HepG2 (cell line): Measurements from ENCODE around the gene BANK1. TPM values are rescaled to one million over a fixed set of nuclear protein-coding genes. Genes with fewer than 3 reads are reported as not detected.

Source experiments
- ATAC-seq: fragments of 200-7000 bp; cut with Tn5 transposase; 3 replicates; pipeline ENCODE4 v1.9.1; 2020; ENCODE audit warnings: mild to moderate bottlenecking, moderate library complexity
- BruUV-seq: library from RNA; stranded (reverse); fragments of 400-500 nt; replicated peaks from 2 replicates; lab custom pipeline; 2021; lab: Mats Ljungman, UMichigan
- CTCF ChIA-PET: fragments of 300-600 bp; formaldehyde crosslinking; extraction: SDS; loops from one replicate; lab custom pipeline; 2021; ENCODE audit warnings: low total read pairs, inconsistent platforms, low intra/inter-chr PET ratio; lab: Yijun Ruan, JAX
- POLR2A ChIA-PET: fragments of 350-600 bp; sonication (Branson Sonifier 250); formaldehyde crosslinking; loops from one replicate; lab custom pipeline; 2020; ENCODE audit warnings: antibody characterized with exemption, inconsistent platforms; lab: Yijun Ruan, JAX
- DNase-seq: peaks from one replicate; pipeline ENCODE4 v3.0.0-alpha.2; 2015; ENCODE audit warnings: low spot score
- FAIRE-seq: peaks from 3 replicates; lab custom pipeline; 2011; peaks lifted over from hg19 to GRCh38; lab: Jason Lieb, UNC
- H2AFZ ChIP-seq: one replicate; pipeline ENCODE4 v1.6.1; 2011; ENCODE audit warnings: low read length, inconsistent platforms
- H3K27ac ChIP-seq: fragments of 300-600 bp; 3 replicates; pipeline ENCODE4 v1.8.0; 2011; ENCODE audit warnings: mixed run types, mild to moderate bottlenecking, mixed read lengths, low read length, inconsistent platforms; ENCODE audit not compliant: insufficient read depth; ENCODE audit errors: extremely low read length
- H3K27me3 ChIP-seq, 2 experiments: fragments of 200-600 bp in 1 of 2; 2 replicates in 1 of 2; 3 replicates in 1 of 2; pipeline versions ENCODE4 v1.6.0 to v1.8.0; 2011; ENCODE audit warnings: low read length in 2 of 2, mild to moderate bottlenecking in 2 of 2, moderate library complexity in 2 of 2, inconsistent platforms in 1 of 2; ENCODE audit not compliant: insufficient read depth in 2 of 2, control insufficient read depth in 1 of 2
- H3K36me3 ChIP-seq, 2 experiments: fragments of 200-600 bp in 1 of 2; replicated peaks in 1 of 2; 2 replicates in 1 of 2; 3 replicates in 1 of 2; pipeline versions ENCODE4 v1.5.1 to v1.8.0; 2011; ENCODE audit warnings: low read length in 2 of 2, inconsistent platforms in 1 of 2; ENCODE audit not compliant: insufficient read depth in 2 of 2, control insufficient read depth in 1 of 2
- H3K4me1 ChIP-seq: 2 replicates; pipeline ENCODE4 v1.5.1; 2012; ENCODE audit warnings: low read length, inconsistent platforms; ENCODE audit not compliant: insufficient read depth
- H3K4me2 ChIP-seq: 2 replicates; pipeline ENCODE4 v1.6.0; 2011; ENCODE audit warnings: low read depth, low read length, inconsistent platforms
- H3K4me3 ChIP-seq, 3 experiments: fragments of 200-600 bp in 1 of 3; sonication (generic), shearing (Covaris generic) in 1 of 3; replicated peaks in 1 of 3; 2 replicates each; pipeline ENCODE4 v1.5.1; 2011 to 2016; ENCODE audit warnings: low read length in 3 of 3, inconsistent platforms in 2 of 3, low read depth in 2 of 3, mild to moderate bottlenecking in 2 of 3, control low read depth in 1 of 3, mixed read lengths in 1 of 3; ENCODE audit not compliant: insufficient read depth in 1 of 3
- H3K79me2 ChIP-seq: one replicate; pipeline ENCODE4 v1.6.1; 2011; ENCODE audit warnings: low read length, inconsistent platforms; ENCODE audit not compliant: insufficient read depth
- H3K9ac ChIP-seq: 2 replicates; pipeline ENCODE4 v1.6.0; 2011; ENCODE audit warnings: mild to moderate bottlenecking, low read depth, low read length, inconsistent platforms; ENCODE audit not compliant: insufficient read depth
- H3K9me3 ChIP-seq: 2 replicates; pipeline ENCODE4 v1.5.1; 2012; ENCODE audit warnings: mild to moderate bottlenecking, low read length
- H4K20me1 ChIP-seq: 2 replicates; pipeline ENCODE4 v1.6.0; 2011; ENCODE audit warnings: inconsistent platforms, mild to moderate bottlenecking, low read length, moderate library complexity; ENCODE audit not compliant: insufficient read depth
- FOXM1 ChIP-seq: sonication (generic); formaldehyde crosslinking; IDR thresholded peaks from 2 replicates; pipeline ENCODE4 v1.5.0; 2020; ENCODE audit warnings: missing genetic modification reagents
- FUBP1 ChIP-seq: sonication (generic); formaldehyde crosslinking; IDR thresholded peaks from 2 replicates; pipeline ENCODE4 v1.5.1; 2020; ENCODE audit warnings: missing genetic modification reagents, mild to moderate bottlenecking, borderline replicate concordance
- GATA4 ChIP-seq: sonication (generic); IDR thresholded peaks from 2 replicates; pipeline ENCODE4 v1.6.1; 2016; ENCODE audit warnings: antibody characterized with exemption, low read depth, borderline replicate concordance
- GMEB1 ChIP-seq: sonication (generic); formaldehyde crosslinking; IDR thresholded peaks from 2 replicates; pipeline ENCODE4 v1.5.1; 2020; ENCODE audit warnings: missing genetic modification reagents, mild to moderate bottlenecking, borderline replicate concordance
- KLF11 ChIP-seq: IDR thresholded peaks from 2 replicates; pipeline ENCODE4 v1.6.1; 2016; ENCODE audit warnings: missing compliant biosample characterization
- MEIS1 ChIP-seq: sonication (generic); formaldehyde crosslinking; IDR thresholded peaks from 2 replicates; pipeline ENCODE4 v1.9.0; 2021; ENCODE audit warnings: mild to moderate bottlenecking, missing genetic modification reagents, moderate library complexity, borderline replicate concordance
- PLSCR1 ChIP-seq: sonication (generic); formaldehyde crosslinking; IDR thresholded peaks from 2 replicates; pipeline ENCODE4 v1.5.0; 2020; ENCODE audit warnings: missing genetic modification reagents, mild to moderate bottlenecking, borderline replicate concordance
- SOX5 ChIP-seq: IDR thresholded peaks from 2 replicates; pipeline ENCODE4 v1.6.1; 2016; ENCODE audit warnings: borderline replicate concordance
- TBP ChIP-seq: sonication (generic); formaldehyde crosslinking; IDR thresholded peaks from 2 replicates; pipeline ENCODE4 v1.5.0; 2020; ENCODE audit warnings: missing genetic modification reagents
- ZFAT ChIP-seq: sonication (generic); formaldehyde crosslinking; conservative IDR thresholded peaks from 2 replicates; pipeline ENCODE4 v1.8.1; 2023; ENCODE audit warnings: missing genetic modification reagents, inconsistent platforms
- ZNF143 ChIP-seq: sonication (generic); formaldehyde crosslinking; IDR thresholded peaks from 2 replicates; pipeline ENCODE4 v1.4.0; 2020; ENCODE audit warnings: missing genetic modification reagents
- ZNF281 ChIP-seq: sonication (generic); formaldehyde crosslinking; IDR thresholded peaks from 2 replicates; pipeline ENCODE4 v1.4.0; 2020; ENCODE audit warnings: missing genetic modification reagents, borderline replicate concordance
- ZNF333 ChIP-seq: sonication (generic); formaldehyde crosslinking; IDR thresholded peaks from 2 replicates; pipeline ENCODE4 v1.4.0; 2020; ENCODE audit warnings: mild to moderate bottlenecking, missing genetic modification reagents, borderline replicate concordance
- ZNF777 ChIP-seq: sonication (generic); formaldehyde crosslinking; IDR thresholded peaks from 2 replicates; pipeline ENCODE4 v1.4.0; 2020; ENCODE audit warnings: missing genetic modification reagents
- ZNF841 ChIP-seq: sonication (generic); formaldehyde crosslinking; IDR thresholded peaks from 2 replicates; pipeline ENCODE4 v1.8.1; 2023; ENCODE audit warnings: missing genetic modification reagents, borderline replicate concordance
- WGBS: methylation state at CpG from one replicate; pipeline ENCODE4 v1.1.6; 2017; ENCODE audit warnings: low lambda C conversion rate; 5-methylcytosine and 5-hydroxymethylcytosine counted together
- in situ Hi-C: cut with HindIII; loops from 2 replicates; pipeline ENCODE4 v1.10.0; 2017; ENCODE audit warnings: low pct_unique_long_range_greater_than_20kb; ENCODE audit not compliant: extremely low pct_ligation_motif_present
- intact Hi-C: fragments of 100-400 bp; cut with micrococcal nuclease; formaldehyde crosslinking; loops from one replicate; pipeline ENCODE4 v1.10.0; 2022; ENCODE audit not compliant: unreplicated experiment
- polyA plus RNA-seq, 8 experiments: library from polyadenylated mRNA; depleted of rRNA in 3 of 8; stranded (reverse) in 7 of 8; unstranded in 1 of 8; fragments of >200 nt; fragmentation: Illumina TruSeq in 4 of 8; extraction: Trizol in 4 of 8; gene quantifications; 2 replicates each; pipeline versions ENCODE4 v1.2.1 to v1.2.3, GENCODE V29; 2011 to 2016; ENCODE audit warnings: low read depth in 4 of 8, missing spikeins in 1 of 8, mixed read lengths in 1 of 8; ENCODE audit not compliant: insufficient read depth in 1 of 8
- total RNA-seq, 5 experiments: library from RNA; depleted of rRNA; stranded (reverse); fragments of >200 nt; fragmentation: Illumina TruSeq; extraction: Trizol; gene quantifications; 2 replicates each; pipeline ENCODE4 v1.2.3, GENCODE V29; 2016; ENCODE audit warnings: low read depth in 1 of 5

Gene BANK1
- total and polyA plus RNA-seq, 2 of the 13 experiments (the other 11 are each of a cell fraction or from before 2014, with no cell fraction given): 0.15 TPM; not detected in 1

- no TSS peak for BruUV-seq
- H3K4me2 ChIP-seq: no peak overlapping the region
- no peaks in the 10 kb centered on the region for H3K36me3 ChIP-seq
- H3K9ac ChIP-seq: no peak overlapping the region
- POLR2A ChIA-PET: no interaction called here
- H3K9me3 ChIP-seq: no peaks in the 10 kb centered on the region
- H3K27ac ChIP-seq: no peak overlapping the region
- DNase-seq (no peak), ATAC-seq (no peak), FAIRE-seq (no peak)
- no peaks in the 10 kb centered on the region for H3K27me3 ChIP-seq
- no peaks in the 10 kb centered on the region for H3K4me1 ChIP-seq
- no peaks in the 10 kb centered on the region for H4K20me1 ChIP-seq
- in situ Hi-C loops: no loop called here
- WGBS: 34% methylated on average over 7 of the region's 7 CpGs
- intact Hi-C loops: no loop called here
- H2AFZ ChIP-seq: no peak overlapping the region
- no peaks in the 10 kb centered on the region for H3K79me2 ChIP-seq
- CTCF ChIA-PET: no interaction called here
- H3K4me3 ChIP-seq: no peak overlapping the region
- TF ChIP-seq FUBP1 (CRISPR knock-in tag) (no peak), SOX5 (CRISPR knock-in tag) (no peak), KLF11 (CRISPR knock-in tag) (no peak), PLSCR1 (CRISPR knock-in tag) (no peak), GMEB1 (CRISPR knock-in tag) (no peak), ZNF143 (CRISPR knock-in tag) (no peak), ZNF281 (CRISPR knock-in tag) (no peak), ZNF777 (CRISPR knock-in tag) (no peak), ZNF333 (CRISPR knock-in tag) (no peak), FOXM1 (CRISPR knock-in tag) (no peak), ZNF841 (no peak), GATA4 (no peak), TBP (CRISPR knock-in tag) (no peak), ZFAT (CRISPR knock-in tag) (no peak), MEIS1 (no peak)
Observed at GRCh38 chr4:101853691-101854090, 63.2 kb downstream of the BANK1 start.
